Activated T-cell treated with anti-CD3 and anti-CD28 coated beads, Interleukin-2, amount 50 U/mL, for 72 hours (primary cell): ENCODE data around the gene C22orf15. TPM values are rescaled to one million over a fixed set of nuclear protein-coding genes. Genes with fewer than 3 reads are reported as not detected.
"Not testable (repeated sequence)": the region's sequence is repeated elsewhere in the genome, so short reads cannot be mapped to it uniquely, and the experiment has no call there.

Experiments
- ATAC-seq, 2 donors: fragments of 150-1000 bp; cut with Tn5 transposase; replicated peaks in 1 of 2; 2 replicates each; pipeline ENCODE4 v1.10.0; 2021; ENCODE audit warnings: moderate library complexity in 2 of 2, mild to moderate bottlenecking in 1 of 2
- DNase-seq, 2 donors: peaks; one replicate each; pipeline ENCODE4 v3.0.0; 2021 to 2022; ENCODE audit warnings: mixed read lengths in 1 of 2
- H3K27ac Mint-ChIP-seq: one replicate; pipeline ENCODE4 v1.8.0; 2022; ENCODE audit warnings: mild to moderate bottlenecking, moderate library complexity, mixed read lengths
- H3K27me3 Mint-ChIP-seq: one replicate; pipeline ENCODE4 v1.8.0; 2022; ENCODE audit warnings: low read depth, mixed read lengths
- H3K36me3 Mint-ChIP-seq, 2 donors: one replicate each; pipeline ENCODE4 v1.8.0; 2022; ENCODE audit warnings: mixed read lengths in 2 of 2, mild to moderate bottlenecking in 1 of 2; ENCODE audit not compliant: insufficient read depth in 2 of 2
- H3K4me1 Mint-ChIP-seq: one replicate; pipeline ENCODE4 v1.8.0; 2022; ENCODE audit warnings: low read depth, mixed read lengths
- H3K4me3 Mint-ChIP-seq, 2 donors: one replicate each; pipeline ENCODE4 v1.8.0; 2022; ENCODE audit warnings: mild to moderate bottlenecking in 2 of 2, mixed read lengths in 2 of 2, moderate library complexity in 2 of 2
- H3K9me3 Mint-ChIP-seq, 2 donors: one replicate each; pipeline ENCODE4 v1.8.0; 2022; ENCODE audit warnings: mixed read lengths in 2 of 2
- total RNA-seq, 2 donors: library from RNA; stranded (reverse); gene quantifications; one replicate each; pipeline ENCODE4 v1.2.3, GENCODE V29; 2022

C22orf15 gene
- total RNA-seq: 1 to 10 TPM in 1 of 2 donors, under 1 TPM in 1; 0.72 to 1.5 TPM

DNA sequence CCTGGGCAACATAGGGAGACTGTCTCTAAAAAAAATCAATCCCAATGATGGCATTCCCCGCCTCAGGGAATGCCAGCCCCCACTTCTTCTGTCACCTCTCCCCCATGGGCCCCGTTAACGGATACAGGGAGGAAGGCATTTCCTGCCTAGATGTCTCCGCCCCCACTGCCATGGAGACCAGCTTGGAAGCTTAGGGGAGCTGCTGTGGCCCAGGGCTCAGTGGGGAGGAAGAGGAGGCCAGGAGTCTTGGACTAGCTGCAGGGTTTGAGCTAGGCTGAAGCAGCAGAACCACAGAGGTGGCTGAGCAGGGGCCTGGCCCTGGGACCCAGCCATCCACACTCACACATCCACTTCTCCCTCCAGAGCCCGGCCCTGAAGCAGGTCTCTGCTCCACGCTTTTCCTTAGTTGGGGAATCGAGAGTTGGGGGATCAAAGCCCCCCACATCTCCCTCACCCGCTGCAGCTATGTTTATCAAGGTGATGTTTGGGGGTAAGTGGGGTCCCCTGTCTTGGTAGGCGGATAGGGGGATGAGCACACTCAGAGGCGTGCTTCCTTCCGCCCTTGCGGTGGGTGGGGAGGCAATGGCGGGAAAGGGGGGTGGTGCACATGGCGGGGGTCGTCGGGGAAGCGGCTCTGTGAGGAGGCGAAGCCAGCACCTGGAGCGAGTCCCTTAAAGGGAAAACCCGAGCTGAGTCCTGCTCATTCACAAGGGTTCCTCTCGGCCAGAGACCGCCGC, at the start of gene C22orf15:
TSS of gene C22orf15 (plus strand) at position 149 of the 737 bp plus-strand sequence. CDS start at position 466, 317 bp downstream.
- Mint-ChIP-seq H3K4me1 (peaks cover 39% of the 10 kb centered on the region), H3K27ac (no peak within 1 kb of the TSS), H3K4me3 (peak within 1 kb of the TSS; percentile 59 to 77), H3K9me3 (no peaks in the 10 kb centered on the region), H3K36me3 (no peaks in the 10 kb centered on the region), H3K27me3 (no peaks in the 10 kb centered on the region)
- ATAC-seq (no peak), DNase-seq (no peak)

GRCh38 chr22:23713696-23714595, 48.8 kb upstream of the C22orf15 start:
- peak; percentile 32 to 39 for DNase-seq
- Mint-ChIP-seq H3K4me1 (peaks cover 51% of the 10 kb centered on the region), H3K9me3 (no peaks in the 10 kb centered on the region), H3K4me3 (peak overlapping the region; percentile 4 to 63), H3K36me3 (peaks cover 18 to 28% of the 10 kb centered on the region in 2 donors), H3K27me3 (no peaks in the 10 kb centered on the region), H3K27ac (peak overlapping the region; percentile 25)
- ATAC-seq: no peak

GRCh38 chr22:23714596-23715578, 47.9 kb upstream of the C22orf15 start:
- peaks cover 11 to 19% of the 10 kb centered on the region in 2 donors for H3K36me3 Mint-ChIP-seq
- ATAC-seq (no peak), DNase-seq (no peak)

GRCh38 chr22:23715806-23716375, 46.9 kb upstream of the C22orf15 start:
- no peak overlapping the region for H3K27ac Mint-ChIP-seq
- no peak for DNase-seq
- H3K27me3 Mint-ChIP-seq: no peaks in the 10 kb centered on the region
- peaks cover 32% of the 10 kb centered on the region for H3K4me1 Mint-ChIP-seq
- no peaks in the 10 kb centered on the region for H3K9me3 Mint-ChIP-seq
- ATAC-seq: no peak
- peak overlapping the region; percentile 63 to 80 for H3K4me3 Mint-ChIP-seq
- H3K36me3 Mint-ChIP-seq: peaks cover 2 to 10% of the 10 kb centered on the region in 2 donors

More at GRCh38 chr22:23714596-23715578, 47.9 kb upstream of the C22orf15 start:
- H3K27me3 Mint-ChIP-seq: no peaks in the 10 kb centered on the region
- H3K27ac Mint-ChIP-seq: no peak overlapping the region
- peaks cover 42% of the 10 kb centered on the region for H3K4me1 Mint-ChIP-seq
- peak overlapping the region; percentile 63 to 80 for H3K4me3 Mint-ChIP-seq
- no peaks in the 10 kb centered on the region for H3K9me3 Mint-ChIP-seq

- Mint-ChIP-seq H3K36me3 (peaks cover 2 to 9% of the 10 kb centered on the region in 2 donors), H3K4me1 (peaks cover 26% of the 10 kb centered on the region), H3K27ac (peak overlapping the region; percentile 7), H3K9me3 (no peaks in the 10 kb centered on the region), H3K4me3 (peak overlapping the region; percentile 79 to 80), H3K27me3 (no peaks in the 10 kb centered on the region)
- ATAC-seq (peak; percentile 94), DNase-seq (peak; percentile 84 to 86)
Measured at GRCh38 chr22:23716811-23717801, 45.7 kb upstream of the C22orf15 start.

DNA sequence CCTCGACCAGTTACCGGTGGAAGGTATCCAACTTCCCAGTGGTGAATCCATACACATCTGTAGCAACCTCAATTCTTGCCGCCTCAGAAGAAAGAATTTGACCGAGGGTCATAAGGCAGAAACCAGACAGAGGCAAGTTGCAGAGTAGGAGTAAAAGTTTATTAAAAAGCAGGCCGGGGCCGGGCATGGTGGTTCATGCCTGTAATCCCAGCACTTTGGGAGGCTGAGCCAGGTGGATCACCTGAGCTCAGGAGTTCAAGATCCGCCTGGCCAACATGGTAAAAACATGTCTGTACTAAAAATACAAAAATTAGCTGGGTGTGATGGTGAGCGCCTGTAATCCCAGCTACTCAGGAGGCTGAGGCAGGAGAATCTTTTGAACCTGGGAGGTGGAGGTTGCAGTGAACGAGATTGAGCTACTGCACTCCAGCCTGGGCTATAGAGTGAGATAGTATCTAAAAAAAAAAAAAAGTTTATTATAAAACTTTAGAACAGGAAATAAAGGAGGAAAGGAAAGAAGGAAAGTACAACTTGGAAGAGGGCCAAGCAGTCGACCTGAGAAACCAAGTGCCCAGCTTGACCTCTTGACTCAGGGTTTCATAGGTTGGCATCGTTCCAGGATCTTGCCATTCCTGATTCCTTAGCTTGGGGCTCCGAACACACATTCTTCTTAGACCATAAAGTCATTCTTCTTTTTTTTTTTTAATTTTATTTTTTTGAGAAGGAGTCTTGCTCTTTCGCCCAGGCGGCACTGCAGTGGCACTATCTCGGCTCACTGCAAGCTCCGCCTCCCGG, 44.2 kb upstream of the C22orf15 start:
- Mint-ChIP-seq H3K27ac (no peak overlapping the region), H3K9me3 (no peaks in the 10 kb centered on the region), H3K4me1 (peaks cover 26% of the 10 kb centered on the region), H3K36me3 (peaks cover 2 to 5% of the 10 kb centered on the region in 2 donors), H3K27me3 (no peaks in the 10 kb centered on the region), H3K4me3 (no peak overlapping the region)
- ATAC-seq (no peak), DNase-seq (no peak)

DNA sequence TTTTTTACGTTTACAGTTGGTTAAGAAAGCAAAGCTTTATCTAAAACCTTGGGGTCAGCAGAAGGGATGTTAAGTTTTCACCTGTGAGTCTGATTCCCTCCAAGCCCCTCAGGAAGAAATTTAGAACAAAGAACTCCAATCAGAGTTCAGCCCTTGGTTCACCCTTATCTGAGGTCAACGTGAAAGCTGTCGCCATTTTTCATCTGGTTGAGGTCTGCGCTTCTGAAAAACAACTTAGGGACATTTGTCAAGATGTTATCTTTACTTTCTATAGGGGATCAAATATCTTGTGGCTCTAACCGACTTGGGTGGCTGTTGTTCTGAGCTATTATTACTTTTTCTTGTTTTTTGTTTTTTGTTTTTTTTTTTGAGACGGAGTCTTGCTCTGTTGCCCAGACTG, 41.9 kb upstream of the C22orf15 start:
- ATAC-seq (no peak), DNase-seq (no peak)
- H3K4me1 Mint-ChIP-seq: peaks cover 9% of the 10 kb centered on the region
- H3K4me3 Mint-ChIP-seq: no peak overlapping the region
- H3K27ac Mint-ChIP-seq: no peak overlapping the region
- H3K9me3 Mint-ChIP-seq: no peaks in the 10 kb centered on the region
- no peaks in the 10 kb centered on the region for H3K27me3 Mint-ChIP-seq
- no peaks in the 10 kb centered on the region for H3K36me3 Mint-ChIP-seq

- Mint-ChIP-seq H3K27me3 (no peaks in the 10 kb centered on the region), H3K27ac (no peak overlapping the region), H3K4me1 (peaks cover 5% of the 10 kb centered on the region), H3K9me3 (no peaks in the 10 kb centered on the region), H3K36me3 (no peaks in the 10 kb centered on the region), H3K4me3 (no peak overlapping the region)
- DNase-seq: no peak
- no peak for ATAC-seq
Measured at GRCh38 chr22:23722160-23722559, 40.6 kb upstream of the C22orf15 start.

DNA sequence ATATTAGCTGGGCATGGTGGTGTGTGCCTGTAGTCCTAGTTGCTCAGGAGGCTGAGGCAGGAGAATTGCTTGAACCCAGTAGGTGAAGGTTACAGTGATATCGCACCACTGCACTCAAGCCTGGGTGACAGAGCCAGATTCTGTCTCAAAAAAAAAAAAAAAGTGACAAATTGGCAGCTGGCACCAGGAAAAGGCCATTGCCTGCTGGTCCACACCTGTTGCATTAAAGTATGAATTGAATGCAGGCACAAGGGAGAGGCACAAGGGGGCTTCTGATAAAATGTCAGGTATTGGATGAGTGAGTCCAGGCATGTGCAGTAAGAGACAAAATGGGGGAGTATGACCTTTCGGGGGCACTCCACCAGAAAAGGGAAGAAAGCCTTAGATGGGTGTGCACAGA, 40.1 kb upstream of the C22orf15 start:
- Mint-ChIP-seq H3K4me1 (no peaks in the 10 kb centered on the region), H3K9me3 (no peaks in the 10 kb centered on the region), H3K27me3 (no peaks in the 10 kb centered on the region), H3K36me3 (no peaks in the 10 kb centered on the region), H3K4me3 (no peak overlapping the region), H3K27ac (no peak overlapping the region)
- DNase-seq (no peak), ATAC-seq (no peak)

GRCh38 chr22:23728108-23728507, 34.7 kb upstream of the C22orf15 start:
- H3K36me3 Mint-ChIP-seq, H3K4me3 Mint-ChIP-seq, H3K4me1 Mint-ChIP-seq, H3K9me3 Mint-ChIP-seq, H3K27me3 Mint-ChIP-seq, DNase-seq, ATAC-seq, H3K27ac Mint-ChIP-seq: not testable (repeated sequence)

GRCh38 chr22:23737696-23738095, 25.1 kb upstream of the C22orf15 start:
- Mint-ChIP-seq H3K27ac (no peak overlapping the region), H3K4me1 (no peaks in the 10 kb centered on the region), H3K27me3 (no peaks in the 10 kb centered on the region), H3K36me3 (no peaks in the 10 kb centered on the region), H3K9me3 (no peaks in the 10 kb centered on the region), H3K4me3 (no peak overlapping the region)
- DNase-seq (no peak), ATAC-seq (no peak)
